ENCODE data around the gene ZNF69. TPM values are rescaled to one million over a fixed set of nuclear protein-coding genes. Genes with fewer than 3 reads are reported as not detected.
"Not testable (repeated sequence)": the region's sequence is repeated elsewhere in the genome, so short reads cannot be mapped to it uniquely, and the experiment has no call there.

The ZNF69 gene
- total and polyA plus RNA-seq, 2 donors (not counting 1 experiment from before 2014, with no cell fraction given), result 0.92 to 2.1 TPM

DNA sequence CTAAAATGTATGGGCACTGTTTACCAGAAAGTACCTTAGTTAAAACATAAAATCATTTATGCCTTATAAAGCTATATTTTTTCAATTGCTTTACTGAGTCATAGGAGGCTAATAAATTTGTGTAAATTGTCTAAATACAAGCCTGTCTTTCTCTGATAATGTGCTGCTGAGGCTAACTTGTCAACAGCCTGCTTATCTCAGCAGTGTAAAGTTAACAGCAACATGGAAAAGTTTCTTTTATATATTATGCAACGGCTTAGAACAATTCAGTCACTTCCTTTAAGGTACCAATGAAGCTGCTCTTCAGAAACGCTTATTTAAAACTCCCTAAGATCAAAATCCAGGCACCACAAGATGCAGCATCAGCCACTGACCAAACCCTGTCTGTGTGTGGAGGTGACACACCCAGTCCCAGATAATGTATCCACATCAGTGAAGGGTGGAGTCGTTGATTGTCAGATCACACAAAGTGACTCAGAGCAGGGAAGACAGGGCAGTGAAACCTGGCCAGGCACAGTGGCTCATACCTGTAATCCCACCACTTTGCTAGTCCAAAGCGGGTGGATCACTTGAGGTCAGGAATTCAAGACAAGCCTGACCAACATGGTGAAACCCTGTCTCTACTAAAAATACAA, 27.0 kb downstream of the ZNF69 start:
- DNase-seq; H3K4me3 Mint-ChIP-seq; H3K36me3 ChIP-seq (replicated peaks in 1 of 2; ENCODE audit: control extremely low read depth in 1 of 2, control insufficient read depth in 1 of 2, extremely low read depth in 1 of 2, insufficient read depth in 2 of 2, low read length in 1 of 2); H3K4me1 Mint-ChIP-seq; H3K27ac Mint-ChIP-seq; H4K20me1 ChIP-seq (ENCODE audit: control insufficient read depth, insufficient read depth, low read length, poor library complexity, severe bottlenecking); H3K9me3 Mint-ChIP-seq (ENCODE audit: insufficient read depth); H3K27me3 ChIP-seq (replicated peaks in 1 of 4; ENCODE audit: control extremely low read depth in 1 of 4, control insufficient read depth in 3 of 4, insufficient read depth in 4 of 4, low read length in 3 of 4); H3K4me1 ChIP-seq (ENCODE audit: control insufficient read depth in 2 of 2, insufficient read depth in 2 of 2, low read length in 2 of 2); ATAC-seq (ENCODE audit: low read depth); H3K4me2 ChIP-seq (replicated peaks; ENCODE audit: low read depth, low read length, poor library complexity, severe bottlenecking); H3K79me2 ChIP-seq (ENCODE audit: control insufficient read depth, insufficient read depth, low read length); POLR2A ChIA-PET; H3K4me3 ChIP-seq (ENCODE audit: control extremely low read depth in 1 of 5, extremely low read depth in 1 of 5, insufficient read depth in 1 of 5, low read depth in 2 of 5, low read length in 4 of 5); H3K27ac ChIP-seq (ENCODE audit: low read length in 2 of 2); H3K27me3 Mint-ChIP-seq; H3K9ac ChIP-seq (ENCODE audit: low read length); H2AFZ ChIP-seq (ENCODE audit: insufficient read depth, low read depth, low read length, poor library complexity, severe bottlenecking); intact Hi-C loops (cut with micrococcal nuclease): not testable (repeated sequence)
- CTCF ChIA-PET, result interaction anchor here (0.7 kb wide), 1 partner anchor 259 kb away, joined by 3 read pairs; no protein-coding TSS in a partner anchor
- peaks cover 0 to 20% (median 11%) of the 10 kb centered on the region in 3 donors for H3K9me3 ChIP-seq (ENCODE audit: control extremely low read depth in 1 of 3, control insufficient read depth in 2 of 3, insufficient read depth in 1 of 3, low read length in 2 of 3)
- WGBS (ENCODE audit: insufficient coverage), result 100% methylated on average over 2 of the region's 4 CpGs

DNA sequence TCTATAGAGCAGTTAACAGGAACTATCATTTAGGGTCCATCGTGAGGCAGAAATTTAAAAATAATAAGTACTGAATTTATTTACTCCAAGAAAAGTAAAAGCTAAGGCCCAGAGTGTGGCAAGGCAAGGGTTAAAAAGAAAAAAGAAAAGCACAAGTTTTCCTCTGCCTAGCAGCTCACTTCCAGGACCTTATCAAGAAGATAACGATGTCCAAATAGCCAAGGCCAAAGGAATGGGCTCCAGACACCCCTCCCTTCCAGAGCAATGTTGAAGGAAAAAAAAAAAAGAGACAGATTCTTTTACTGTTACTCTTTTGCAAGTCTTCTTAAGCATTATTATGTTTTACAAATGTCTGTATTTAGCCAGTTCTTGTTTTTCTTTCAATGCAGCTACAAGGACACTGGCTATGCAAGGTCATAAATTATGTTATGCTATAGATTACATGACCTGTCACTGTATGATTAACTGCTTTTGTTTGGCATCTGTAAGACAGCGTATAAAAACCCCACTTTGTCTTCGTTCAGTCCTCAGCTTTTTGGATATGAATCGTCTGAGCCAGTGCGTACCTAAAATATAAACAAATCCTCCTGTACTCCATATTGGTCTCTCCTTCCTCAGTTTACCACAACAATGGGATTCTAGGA, 34.4 kb downstream of the ZNF69 start:
- TF ChIP-seq, protein P1, sequence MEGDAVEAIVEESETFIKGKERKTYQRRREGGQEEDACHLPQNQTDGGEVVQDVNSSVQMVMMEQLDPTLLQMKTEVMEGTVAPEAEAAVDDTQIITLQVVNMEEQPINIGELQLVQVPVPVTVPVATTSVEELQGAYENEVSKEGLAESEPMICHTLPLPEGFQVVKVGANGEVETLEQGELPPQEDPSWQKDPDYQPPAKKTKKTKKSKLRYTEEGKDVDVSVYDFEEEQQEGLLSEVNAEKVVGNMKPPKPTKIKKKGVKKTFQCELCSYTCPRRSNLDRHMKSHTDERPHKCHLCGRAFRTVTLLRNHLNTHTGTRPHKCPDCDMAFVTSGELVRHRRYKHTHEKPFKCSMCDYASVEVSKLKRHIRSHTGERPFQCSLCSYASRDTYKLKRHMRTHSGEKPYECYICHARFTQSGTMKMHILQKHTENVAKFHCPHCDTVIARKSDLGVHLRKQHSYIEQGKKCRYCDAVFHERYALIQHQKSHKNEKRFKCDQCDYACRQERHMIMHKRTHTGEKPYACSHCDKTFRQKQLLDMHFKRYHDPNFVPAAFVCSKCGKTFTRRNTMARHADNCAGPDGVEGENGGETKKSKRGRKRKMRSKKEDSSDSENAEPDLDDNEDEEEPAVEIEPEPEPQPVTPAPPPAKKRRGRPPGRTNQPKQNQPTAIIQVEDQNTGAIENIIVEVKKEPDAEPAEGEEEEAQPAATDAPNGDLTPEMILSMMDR (IDR thresholded peaks at IDR 0.05), result no peak
- TF ChIP-seq EZH2 (IDR thresholded peaks at IDR 0.05; ENCODE audit: borderline replicate concordance, insufficient read depth, low read depth, low read length, poor library complexity, severe bottlenecking), result no peak
- Histone ChIP-seq H3K79me2 (ENCODE audit: control insufficient read depth, insufficient read depth, low read length) (peaks cover 16% of the 10 kb centered on the region), H3K4me1 (ENCODE audit: control insufficient read depth in 2 of 2, insufficient read depth in 2 of 2, low read length in 2 of 2) (peaks cover 10 to 24% of the 10 kb centered on the region in 2 donors), H3K4me3 (ENCODE audit: control extremely low read depth in 1 of 5, extremely low read depth in 1 of 5, insufficient read depth in 1 of 5, low read depth in 2 of 5, low read length in 4 of 5) (no peak overlapping the region), H3K4me2 (replicated peaks; ENCODE audit: low read depth, low read length, poor library complexity, severe bottlenecking) (no peak overlapping the region), H2AFZ (ENCODE audit: insufficient read depth, low read depth, low read length, poor library complexity, severe bottlenecking) (no peak overlapping the region), H3K9me3 (ENCODE audit: control extremely low read depth in 1 of 3, control insufficient read depth in 2 of 3, insufficient read depth in 1 of 3, low read length in 2 of 3) (no peaks in the 10 kb centered on the region), H3K27ac (ENCODE audit: low read length in 2 of 2) (no peak overlapping the region), H3K9ac (ENCODE audit: low read length) (no peak overlapping the region), H3K27me3 (replicated peaks in 1 of 4; ENCODE audit: control extremely low read depth in 1 of 4, control insufficient read depth in 3 of 4, insufficient read depth in 4 of 4, low read length in 3 of 4) (no peaks in the 10 kb centered on the region), H3K36me3 (replicated peaks in 1 of 2; ENCODE audit: control extremely low read depth in 1 of 2, control insufficient read depth in 1 of 2, extremely low read depth in 1 of 2, insufficient read depth in 2 of 2, low read length in 1 of 2) (no peaks in the 10 kb centered on the region), H4K20me1 (ENCODE audit: control insufficient read depth, insufficient read depth, low read length, poor library complexity, severe bottlenecking) (no peaks in the 10 kb centered on the region)
- ATAC-seq (ENCODE audit: low read depth), result no peak
- Mint-ChIP-seq H3K9me3 (ENCODE audit: insufficient read depth) (no peaks in the 10 kb centered on the region), H3K27ac (no peak overlapping the region), H3K4me1 (peaks cover 27% of the 10 kb centered on the region), H3K4me3 (no peak overlapping the region), H3K27me3 (no peaks in the 10 kb centered on the region)
- CTCF ChIA-PET, result interaction anchor here (0.6 to 7.2 kb wide), 9 partner anchors 41 to 223 kb away, joined by 3 to 173 read pairs (median 22); partner anchors contain the start of genes ZNF20, ZNF491 and ZNF763
- POLR2A ChIA-PET, result no interaction called here
- no peak for DNase-seq
- no CpG with 5 or more reads among the region's 6 CpGs for WGBS (ENCODE audit: insufficient coverage)
- intact Hi-C loops (cut with micrococcal nuclease), result loop anchor here (2.0 to 5.0 kb wide), 2 partner anchors 137 to 440 kb away; partner anchors contain the start of gene ELAVL3

Measured in B cell (primary cell).